ENCODE results near the gene DOLK. TPM values are rescaled to one million over a fixed set of nuclear protein-coding genes. Genes with fewer than 3 reads are reported as not detected.

The DOLK gene
- 17.4 TPM for polyA plus RNA-seq (2013, experiment 1 of 2)
- polyA plus RNA-seq (2013, experiment 2 of 2): 17.8 TPM

GRCh38 chr9:128947527-128948301, at the start of gene DOLK, which contains the start of gene NUP188:
Gene DOLK, minus strand, starts transcription at chr9:128947603. Its CDS starts 300 bp downstream, at chr9:128947303.
Gene NUP188, plus strand, starts transcription at chr9:128947699. Its CDS starts 21 bp downstream, at chr9:128947720.
- Histone ChIP-seq H3K9ac (ENCODE audit: low read length) (peak within 1 kb of the TSS; percentile 98), H3K56ac (ENCODE audit: low read length) (peak within 1 kb of the TSS; percentile 99), H3K79me1 (ENCODE audit: low read length) (peaks cover 19% of the 10 kb centered on the region), H4K8ac (ENCODE audit: low read depth, low read length) (no peak within 1 kb of the TSS), H3K36me3 (ENCODE audit: control insufficient read depth, insufficient read depth, low read length) (no peaks in the 10 kb centered on the region), H2BK15ac (replicated peaks; ENCODE audit: low read depth) (no peak within 1 kb of the TSS), H3K79me2 (ENCODE audit: control insufficient read depth, insufficient read depth, low read length) (peaks cover 15% of the 10 kb centered on the region), H2BK120ac (ENCODE audit: low read depth, low read length) (no peak within 1 kb of the TSS), H3K18ac (ENCODE audit: low read length) (peak within 1 kb of the TSS; percentile 77), H3K23ac (ENCODE audit: low read length) (peak within 1 kb of the TSS; percentile 66), H2BK5ac (ENCODE audit: low read length) (peak within 1 kb of the TSS; percentile 90), H3K27ac (ENCODE audit: low read depth, low read length) (peak within 1 kb of the TSS; percentile 51), H3K4me3 (ENCODE audit: low read length) (peak within 1 kb of the TSS; percentile 96), H2AK5ac (ENCODE audit: low read length) (no peak within 1 kb of the TSS), H3K4me2 (ENCODE audit: low read length) (peak within 1 kb of the TSS; percentile 92), H3K4ac (ENCODE audit: low read depth, low read length) (peak within 1 kb of the TSS; percentile 92), H3K4me1 (ENCODE audit: control insufficient read depth, low read depth, low read length) (peaks cover 5% of the 10 kb centered on the region), H3K27me3 (ENCODE audit: insufficient read depth, low read length, poor library complexity) (no peaks in the 10 kb centered on the region), H4K5ac (ENCODE audit: low read length) (no peak within 1 kb of the TSS)
- no CpG with 5 or more reads among the region's 86 CpGs for WGBS (ENCODE audit: extremely low coverage, insufficient coverage, low lambda C conversion rate)
- DNase-seq: peak; percentile 95

DNA sequence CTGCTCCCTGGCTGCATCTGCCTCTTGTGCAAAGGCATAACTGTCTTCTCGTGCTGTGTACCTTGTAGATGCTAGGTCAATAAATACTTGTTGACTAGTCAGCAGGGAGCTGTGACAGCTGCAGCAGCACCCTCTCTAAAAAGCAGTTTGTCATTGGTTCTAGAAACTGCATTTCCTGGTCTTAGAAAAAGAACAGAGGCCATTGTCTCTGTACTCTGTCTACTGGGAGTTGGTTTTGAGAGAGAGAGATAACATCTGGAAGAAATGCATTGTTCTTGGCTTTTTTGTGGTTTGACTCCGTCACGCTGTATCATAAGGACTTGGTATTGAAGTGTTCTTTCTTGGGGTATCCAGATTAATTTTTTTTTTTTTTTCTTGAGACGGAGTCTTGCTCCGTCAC, 48.4 kb upstream of the DOLK start:
- Histone ChIP-seq H2BK120ac (ENCODE audit: low read depth, low read length) (no peak overlapping the region), H3K36me3 (ENCODE audit: control insufficient read depth, insufficient read depth, low read length) (peaks cover 45% of the 10 kb centered on the region), H2AK5ac (ENCODE audit: low read length) (no peak overlapping the region), H2BK15ac (replicated peaks; ENCODE audit: low read depth) (no peak overlapping the region), H3K27ac (ENCODE audit: low read depth, low read length) (no peak overlapping the region), H3K9ac (ENCODE audit: low read length) (no peak overlapping the region), H3K4me2 (ENCODE audit: low read length) (no peak overlapping the region), H3K18ac (ENCODE audit: low read length) (no peak overlapping the region), H3K23ac (ENCODE audit: low read length) (no peak overlapping the region), H4K8ac (ENCODE audit: low read depth, low read length) (no peak overlapping the region), H3K79me1 (ENCODE audit: low read length) (no peaks in the 10 kb centered on the region), H3K56ac (ENCODE audit: low read length) (no peak overlapping the region), H3K4ac (ENCODE audit: low read depth, low read length) (no peak overlapping the region), H3K4me3 (ENCODE audit: low read length) (no peak overlapping the region), H3K4me1 (ENCODE audit: control insufficient read depth, low read depth, low read length) (no peaks in the 10 kb centered on the region), H4K5ac (ENCODE audit: low read length) (no peak overlapping the region), H3K79me2 (ENCODE audit: control insufficient read depth, insufficient read depth, low read length) (no peaks in the 10 kb centered on the region), H2BK5ac (ENCODE audit: low read length) (no peak overlapping the region), H3K27me3 (ENCODE audit: insufficient read depth, low read length, poor library complexity) (no peaks in the 10 kb centered on the region)
- DNase-seq: no peak
- WGBS (ENCODE audit: extremely low coverage, insufficient coverage, low lambda C conversion rate): no CpG with 5 or more reads among the region's 5 CpGs

DNA sequence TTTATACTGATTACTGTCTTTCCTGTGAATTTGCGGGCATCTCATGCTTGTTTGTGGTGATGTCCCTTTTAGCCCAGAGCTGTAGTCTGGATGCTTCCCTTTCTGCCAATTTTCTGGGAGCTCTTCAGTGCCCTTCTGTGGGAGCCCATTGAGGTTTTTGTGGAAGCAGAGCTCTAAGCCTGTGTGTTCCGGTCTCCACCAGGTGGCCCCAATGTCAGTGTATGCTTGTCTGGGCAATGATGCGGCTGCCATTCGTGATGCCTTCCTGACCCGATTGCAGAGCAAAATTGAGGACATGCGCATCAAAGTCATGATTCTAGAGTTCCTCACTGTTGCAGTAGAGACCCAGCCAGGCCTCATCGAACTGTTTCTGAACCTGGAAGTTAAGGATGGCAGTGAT, 45.6 kb upstream of the DOLK start:
- Histone ChIP-seq H2BK15ac (replicated peaks; ENCODE audit: low read depth) (no peak overlapping the region), H3K79me1 (ENCODE audit: low read length) (no peaks in the 10 kb centered on the region), H3K9ac (ENCODE audit: low read length) (no peak overlapping the region), H2AK5ac (ENCODE audit: low read length) (no peak overlapping the region), H2BK120ac (ENCODE audit: low read depth, low read length) (no peak overlapping the region), H3K4me1 (ENCODE audit: control insufficient read depth, low read depth, low read length) (no peaks in the 10 kb centered on the region), H4K8ac (ENCODE audit: low read depth, low read length) (no peak overlapping the region), H3K27me3 (ENCODE audit: insufficient read depth, low read length, poor library complexity) (no peaks in the 10 kb centered on the region), H3K23ac (ENCODE audit: low read length) (no peak overlapping the region), H3K4me2 (ENCODE audit: low read length) (no peak overlapping the region), H3K79me2 (ENCODE audit: control insufficient read depth, insufficient read depth, low read length) (no peaks in the 10 kb centered on the region), H3K18ac (ENCODE audit: low read length) (no peak overlapping the region), H2BK5ac (ENCODE audit: low read length) (no peak overlapping the region), H4K5ac (ENCODE audit: low read length) (no peak overlapping the region), H3K4ac (ENCODE audit: low read depth, low read length) (no peak overlapping the region), H3K4me3 (ENCODE audit: low read length) (no peak overlapping the region), H3K36me3 (ENCODE audit: control insufficient read depth, insufficient read depth, low read length) (peaks cover 33% of the 10 kb centered on the region), H3K27ac (ENCODE audit: low read depth, low read length) (no peak overlapping the region), H3K56ac (ENCODE audit: low read length) (no peak overlapping the region)
- WGBS (ENCODE audit: extremely low coverage, insufficient coverage, low lambda C conversion rate): no CpG with 5 or more reads among the region's 7 CpGs
- DNase-seq: peak; percentile 37

GRCh38 chr9:128987805-128988204, 40.4 kb upstream of the DOLK start:
- Histone ChIP-seq H4K8ac (ENCODE audit: low read depth, low read length) (no peak overlapping the region), H3K18ac (ENCODE audit: low read length) (no peak overlapping the region), H3K4me2 (ENCODE audit: low read length) (no peak overlapping the region), H3K56ac (ENCODE audit: low read length) (no peak overlapping the region), H2AK5ac (ENCODE audit: low read length) (no peak overlapping the region), H3K9ac (ENCODE audit: low read length) (no peak overlapping the region), H3K27me3 (ENCODE audit: insufficient read depth, low read length, poor library complexity) (no peaks in the 10 kb centered on the region), H4K5ac (ENCODE audit: low read length) (no peak overlapping the region), H3K36me3 (ENCODE audit: control insufficient read depth, insufficient read depth, low read length) (peaks cover 14% of the 10 kb centered on the region), H3K4ac (ENCODE audit: low read depth, low read length) (no peak overlapping the region), H2BK5ac (ENCODE audit: low read length) (no peak overlapping the region), H3K27ac (ENCODE audit: low read depth, low read length) (no peak overlapping the region), H3K4me3 (ENCODE audit: low read length) (no peak overlapping the region), H3K79me2 (ENCODE audit: control insufficient read depth, insufficient read depth, low read length) (no peaks in the 10 kb centered on the region), H3K4me1 (ENCODE audit: control insufficient read depth, low read depth, low read length) (no peaks in the 10 kb centered on the region), H2BK120ac (ENCODE audit: low read depth, low read length) (no peak overlapping the region), H2BK15ac (replicated peaks; ENCODE audit: low read depth) (no peak overlapping the region), H3K23ac (ENCODE audit: low read length) (no peak overlapping the region), H3K79me1 (ENCODE audit: low read length) (no peaks in the 10 kb centered on the region)
- WGBS (ENCODE audit: extremely low coverage, insufficient coverage, low lambda C conversion rate): no CpG with 5 or more reads among the region's 5 CpGs
- DNase-seq: no peak

DNA sequence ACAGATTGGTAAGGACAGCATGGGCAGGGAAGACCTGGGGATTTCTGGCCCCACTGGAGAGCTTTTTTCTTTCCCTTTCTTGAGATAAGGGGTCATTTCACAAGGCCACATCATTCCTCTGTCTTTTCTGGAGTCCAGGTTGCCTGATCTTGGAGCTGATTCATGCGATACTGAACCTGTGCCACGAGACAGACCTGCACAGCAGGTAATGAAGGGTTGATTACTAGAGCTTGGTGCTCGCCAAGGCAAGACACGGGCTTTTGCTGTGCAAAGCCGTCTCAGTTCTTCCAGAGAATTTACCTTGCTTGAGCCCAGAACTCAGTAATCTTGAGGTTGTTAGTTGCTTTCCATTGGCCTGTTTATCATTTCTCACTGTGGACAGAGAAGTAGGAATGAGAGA, 39.3 kb upstream of the DOLK start:
- no peak overlapping the region for H3K27ac ChIP-seq (ENCODE audit: low read depth, low read length)
- H3K4me2 ChIP-seq (ENCODE audit: low read length): no peak overlapping the region
- no peaks in the 10 kb centered on the region for H3K79me2 ChIP-seq (ENCODE audit: control insufficient read depth, insufficient read depth, low read length)
- no peak overlapping the region for H3K18ac ChIP-seq (ENCODE audit: low read length)
- H2BK15ac ChIP-seq (replicated peaks; ENCODE audit: low read depth): no peak overlapping the region
- H3K79me1 ChIP-seq (ENCODE audit: low read length): no peaks in the 10 kb centered on the region
- H3K9ac ChIP-seq (ENCODE audit: low read length): no peak overlapping the region
- no peaks in the 10 kb centered on the region for H3K4me1 ChIP-seq (ENCODE audit: control insufficient read depth, low read depth, low read length)
- no CpG with 5 or more reads among the region's 5 CpGs for WGBS (ENCODE audit: extremely low coverage, insufficient coverage, low lambda C conversion rate)
- H3K23ac ChIP-seq (ENCODE audit: low read length): no peak overlapping the region
- H3K56ac ChIP-seq (ENCODE audit: low read length): no peak overlapping the region
- no peak overlapping the region for H4K8ac ChIP-seq (ENCODE audit: low read depth, low read length)
- no peak for DNase-seq
- H2BK120ac ChIP-seq (ENCODE audit: low read depth, low read length): no peak overlapping the region
- no peak overlapping the region for H3K4me3 ChIP-seq (ENCODE audit: low read length)
- peaks cover 16% of the 10 kb centered on the region for H3K36me3 ChIP-seq (ENCODE audit: control insufficient read depth, insufficient read depth, low read length)
- H2BK5ac ChIP-seq (ENCODE audit: low read length): no peak overlapping the region
- no peak overlapping the region for H4K5ac ChIP-seq (ENCODE audit: low read length)
- H2AK5ac ChIP-seq (ENCODE audit: low read length): no peak overlapping the region
- no peaks in the 10 kb centered on the region for H3K27me3 ChIP-seq (ENCODE audit: insufficient read depth, low read length, poor library complexity)
- H3K4ac ChIP-seq (ENCODE audit: low read depth, low read length): no peak overlapping the region
